Smooth muscle cell (in vitro differentiated cells): ENCODE results near the gene MED12L. TPM values are rescaled to one million over a fixed set of nuclear protein-coding genes. Genes with fewer than 3 reads are reported as not detected.

ENCODE experiments used
- DNase-seq: peaks from one replicate; lab custom pipeline; 2025; ENCODE audit not compliant: unreplicated experiment; lab: John Stamatoyannopoulos, UW
- H2AFZ ChIP-seq: fragments of 200-600 bp; sonication (generic); 2 replicates; pipeline ENCODE4 v1.6.0; 2016; ENCODE audit warnings: antibody characterized with exemption, low read depth, mild to moderate bottlenecking
- H3F3A ChIP-seq: fragments of 200-600 bp; sonication (generic); 2 replicates; pipeline ENCODE4 v1.6.0; 2017; ENCODE audit warnings: antibody characterized with exemption, low read depth
- H3K27ac ChIP-seq: fragments of 200-600 bp; sonication (generic); 2 replicates; pipeline ENCODE4 v1.5.1; 2016; ENCODE audit warnings: low read depth, mild to moderate bottlenecking
- H3K27me3 ChIP-seq: fragments of 200-600 bp; sonication (generic); 2 replicates; pipeline ENCODE4 v1.6.1; 2016; ENCODE audit warnings: low read depth, mild to moderate bottlenecking
- H3K36me3 ChIP-seq: fragments of 200-600 bp; sonication (generic); 2 replicates; pipeline ENCODE4 v1.5.1; 2016; ENCODE audit warnings: low read depth
- H3K4me1 ChIP-seq: fragments of 200-600 bp; sonication (generic); 2 replicates; pipeline ENCODE4 v1.5.1; 2016; ENCODE audit warnings: low read depth
- H3K4me2 ChIP-seq: fragments of 200-600 bp; sonication (generic); 2 replicates; pipeline ENCODE4 v1.6.0; 2016; ENCODE audit warnings: mild to moderate bottlenecking
- H3K4me3 ChIP-seq: fragments of 200-600 bp; sonication (generic); 2 replicates; pipeline ENCODE4 v1.5.1; 2016; ENCODE audit warnings: mild to moderate bottlenecking
- H3K79me2 ChIP-seq: fragments of 200-600 bp; sonication (generic); 2 replicates; pipeline ENCODE4 v1.6.0; 2016; ENCODE audit warnings: low read depth, mild to moderate bottlenecking
- H3K9ac ChIP-seq: fragments of 200-600 bp; sonication (generic); 2 replicates; pipeline ENCODE4 v1.6.0; 2016; ENCODE audit warnings: low read depth
- H3K9me3 ChIP-seq: fragments of 200-600 bp; sonication (generic); replicated peaks from 2 replicates; pipeline ENCODE4 v1.5.1; 2016; ENCODE audit warnings: low read depth
- H4K20me1 ChIP-seq: fragments of 200-600 bp; sonication (generic); 2 replicates; pipeline ENCODE4 v1.6.0; 2016; ENCODE audit warnings: low read depth
- CTCF ChIP-seq: fragments of 200-600 bp; sonication (generic); IDR thresholded peaks from 2 replicates; pipeline ENCODE4 v1.5.1; 2017; ENCODE audit warnings: borderline replicate concordance, mild to moderate bottlenecking, antibody characterized with exemption; ENCODE audit not compliant: insufficient read depth, poor library complexity, severe bottlenecking
- WGBS: methylation state at CpG from one replicate; pipeline ENCODE4 v1.1.7; 2016; ENCODE audit warnings: low lambda C conversion rate; 5-methylcytosine and 5-hydroxymethylcytosine counted together
- polyA plus RNA-seq: library from polyadenylated mRNA; unstranded; fragments of >200 nt; fragmentation: Nextera tagmentation; extraction: Ambion mirVana; gene quantifications from 2 replicates; pipeline ENCODE4 v1.2.1, GENCODE V29; 2016
- total RNA-seq: library from RNA; depleted of rRNA; stranded (reverse); fragments of >200 nt; gene quantifications from 2 replicates; pipeline ENCODE4 v1.2.3, GENCODE V29; 2014

The MED12L gene
- total and polyA plus RNA-seq, 2 experiments from 2014 or later = 0.26 to 1.5 TPM

- Histone ChIP-seq H2AFZ (no peak overlapping the region), H3K4me1 (no peaks in the 10 kb centered on the region), H3K4me3 (no peak overlapping the region), H3K36me3 (no peaks in the 10 kb centered on the region), H3F3A (no peaks in the 10 kb centered on the region), H3K27me3 (no peaks in the 10 kb centered on the region), H3K79me2 (no peaks in the 10 kb centered on the region), H3K27ac (no peak overlapping the region), H3K9me3 (no peaks in the 10 kb centered on the region), H3K9ac (no peak overlapping the region), H3K4me2 (no peak overlapping the region), H4K20me1 (no peaks in the 10 kb centered on the region)
- 96% methylated on average over 6 of the region's 6 CpGs for WGBS
- TF ChIP-seq CTCF = no peak
- DNase-seq = no peak
Observed at GRCh38 chr3:151437906-151438305, 352.4 kb downstream of the MED12L start.

- H3K36me3 ChIP-seq = no peaks in the 10 kb centered on the region
- no peak for DNase-seq
- no peak overlapping the region for H3K4me2 ChIP-seq
- H3K4me1 ChIP-seq = no peaks in the 10 kb centered on the region
- no peaks in the 10 kb centered on the region for H3K79me2 ChIP-seq
- WGBS = 37% methylated on average over 3 of the region's 3 CpGs
- peak; percentile 80 for TF ChIP-seq CTCF
- no peak overlapping the region for H3K9ac ChIP-seq
- H3K4me3 ChIP-seq = no peak overlapping the region
- no peaks in the 10 kb centered on the region for H3K9me3 ChIP-seq
- no peak overlapping the region for H3K27ac ChIP-seq
- no peaks in the 10 kb centered on the region for H4K20me1 ChIP-seq
- H2AFZ ChIP-seq = no peak overlapping the region
- H3F3A ChIP-seq = no peaks in the 10 kb centered on the region
- no peaks in the 10 kb centered on the region for H3K27me3 ChIP-seq
Observed at GRCh38 chr3:151439652-151440125, 354.2 kb downstream of the MED12L start.

- no peak for DNase-seq
- Histone ChIP-seq H3K9me3 (no peaks in the 10 kb centered on the region), H3K27me3 (no peaks in the 10 kb centered on the region), H3K4me3 (no peak overlapping the region), H3K36me3 (no peaks in the 10 kb centered on the region), H3K79me2 (no peaks in the 10 kb centered on the region), H2AFZ (no peak overlapping the region), H3K4me1 (no peaks in the 10 kb centered on the region), H3K27ac (no peak overlapping the region), H3K9ac (no peak overlapping the region), H4K20me1 (no peaks in the 10 kb centered on the region), H3K4me2 (no peak overlapping the region), H3F3A (no peaks in the 10 kb centered on the region)
- TF ChIP-seq CTCF = no peak
- WGBS = 88% methylated on average over 1 of the region's 1 CpG
Observed at GRCh38 chr3:151440940-151441339, 355.5 kb downstream of the MED12L start.

- no peak overlapping the region for H3K4me3 ChIP-seq
- no peaks in the 10 kb centered on the region for H3K79me2 ChIP-seq
- H3K4me1 ChIP-seq = no peaks in the 10 kb centered on the region
- H3K36me3 ChIP-seq = no peaks in the 10 kb centered on the region
- WGBS = 88% methylated on average over 7 of the region's 7 CpGs
- TF ChIP-seq CTCF = no peak
- H3K4me2 ChIP-seq = no peak overlapping the region
- DNase-seq = no peak
- H3K9ac ChIP-seq = no peak overlapping the region
- no peak overlapping the region for H2AFZ ChIP-seq
- H3K9me3 ChIP-seq = no peaks in the 10 kb centered on the region
- no peak overlapping the region for H3K27ac ChIP-seq
- H3F3A ChIP-seq = no peaks in the 10 kb centered on the region
- no peaks in the 10 kb centered on the region for H3K27me3 ChIP-seq
- H4K20me1 ChIP-seq = no peaks in the 10 kb centered on the region
Observed at GRCh38 chr3:151443583-151443982, 358.1 kb downstream of the MED12L start.
